Natural killer cell (primary cell): Measurements from ENCODE around the gene PTPRN2. TPM values are rescaled to one million over a fixed set of nuclear protein-coding genes. Genes with fewer than 3 reads are reported as not detected.
"Not testable (repeated sequence)": the region's sequence is repeated elsewhere in the genome, so short reads cannot be mapped to it uniquely, and the experiment has no call there.

ENCODE experiments used
- ATAC-seq, 3 donors: fragments of 150-1000 bp in 2 of 3; fragments of 200-7000 bp in 1 of 3; cut with Tn5 transposase; 1 replicate in 1 of 3; 2 replicates in 2 of 3; pipeline ENCODE4 v1.10.0; 2021; ENCODE audit warnings: mild to moderate bottlenecking in 2 of 3, moderate library complexity in 2 of 3
- DNase-seq, 2 donors: peaks; one replicate each; pipeline versions ENCODE4 v3.0.0 to v3.0.0-alpha.2; 2013 to 2021; ENCODE audit warnings: mixed read lengths in 1 of 2
- H3K27ac ChIP-seq: one replicate; pipeline ENCODE4 v1.5.1; 2013; ENCODE audit warnings: mild to moderate bottlenecking, low read length
- H3K27me3 ChIP-seq: one replicate; pipeline ENCODE4 v1.6.1; 2013; ENCODE audit warnings: low read length; ENCODE audit not compliant: control insufficient read depth, insufficient read depth
- H3K36me3 ChIP-seq: one replicate; pipeline ENCODE4 v1.6.1; 2013; ENCODE audit warnings: low read length; ENCODE audit not compliant: control insufficient read depth, insufficient read depth
- H3K4me1 ChIP-seq: one replicate; pipeline ENCODE4 v1.6.1; 2013; ENCODE audit warnings: low read length; ENCODE audit not compliant: control insufficient read depth, insufficient read depth
- H3K4me3 ChIP-seq: one replicate; pipeline ENCODE4 v1.5.1; 2013; ENCODE audit warnings: low read length
- H3K9me3 ChIP-seq: one replicate; pipeline ENCODE4 v1.6.1; 2013; ENCODE audit warnings: low read length; ENCODE audit not compliant: control insufficient read depth, insufficient read depth
- H3K27ac Mint-ChIP-seq, 2 donors: one replicate each; pipeline ENCODE4 v1.8.0; 2022; ENCODE audit warnings: mild to moderate bottlenecking in 2 of 2, mixed read lengths in 2 of 2, moderate library complexity in 1 of 2
- H3K27me3 Mint-ChIP-seq, 2 donors: one replicate each; pipeline ENCODE4 v1.8.0; 2022; ENCODE audit warnings: low read depth in 2 of 2, mixed read lengths in 2 of 2
- H3K36me3 Mint-ChIP-seq: one replicate; pipeline ENCODE4 v1.8.0; 2022; ENCODE audit warnings: mixed read lengths
- H3K4me1 Mint-ChIP-seq, 2 donors: one replicate each; pipeline ENCODE4 v1.8.0; 2022; ENCODE audit warnings: mixed read lengths in 2 of 2
- H3K4me3 Mint-ChIP-seq: one replicate; pipeline ENCODE4 v1.8.0; 2022; ENCODE audit warnings: mild to moderate bottlenecking, moderate library complexity, mixed read lengths
- H3K9me3 Mint-ChIP-seq, 2 donors: one replicate each; pipeline ENCODE4 v1.8.0; 2022; ENCODE audit warnings: mixed read lengths in 2 of 2
- WGBS: methylation state at CpG from one replicate; pipeline ENCODE4 v1.1.7; 2013; ENCODE audit warnings: missing lambda C conversion rate; ENCODE audit not compliant: insufficient coverage; 5-methylcytosine and 5-hydroxymethylcytosine counted together
- intact Hi-C: fragments of 100-400 bp; cut with micrococcal nuclease; formaldehyde crosslinking; loops from one replicate; pipeline ENCODE4 v1.14.2; 2022
- total RNA-seq, 4 donors: library from RNA; stranded (reverse); fragments of 120-200 nt in 1 of 4; gene quantifications; one replicate each; pipeline versions ENCODE4 v1.2.3 to v1.2.4, GENCODE V29; 2013 to 2022
- TF ChIP-seq, protein P1 (sequence below): fragments of 200-600 bp; IDR thresholded peaks from one replicate; pipeline ENCODE4 v1.8.0; 2022; ENCODE audit warnings: antibody characterized with exemption

PTPRN2 gene
- total RNA-seq, 3 donors from 2014 or later (not counting 1 experiment from before 2014, with no cell fraction given): 1.3 to 2.5 (median 1.9) TPM

DNA sequence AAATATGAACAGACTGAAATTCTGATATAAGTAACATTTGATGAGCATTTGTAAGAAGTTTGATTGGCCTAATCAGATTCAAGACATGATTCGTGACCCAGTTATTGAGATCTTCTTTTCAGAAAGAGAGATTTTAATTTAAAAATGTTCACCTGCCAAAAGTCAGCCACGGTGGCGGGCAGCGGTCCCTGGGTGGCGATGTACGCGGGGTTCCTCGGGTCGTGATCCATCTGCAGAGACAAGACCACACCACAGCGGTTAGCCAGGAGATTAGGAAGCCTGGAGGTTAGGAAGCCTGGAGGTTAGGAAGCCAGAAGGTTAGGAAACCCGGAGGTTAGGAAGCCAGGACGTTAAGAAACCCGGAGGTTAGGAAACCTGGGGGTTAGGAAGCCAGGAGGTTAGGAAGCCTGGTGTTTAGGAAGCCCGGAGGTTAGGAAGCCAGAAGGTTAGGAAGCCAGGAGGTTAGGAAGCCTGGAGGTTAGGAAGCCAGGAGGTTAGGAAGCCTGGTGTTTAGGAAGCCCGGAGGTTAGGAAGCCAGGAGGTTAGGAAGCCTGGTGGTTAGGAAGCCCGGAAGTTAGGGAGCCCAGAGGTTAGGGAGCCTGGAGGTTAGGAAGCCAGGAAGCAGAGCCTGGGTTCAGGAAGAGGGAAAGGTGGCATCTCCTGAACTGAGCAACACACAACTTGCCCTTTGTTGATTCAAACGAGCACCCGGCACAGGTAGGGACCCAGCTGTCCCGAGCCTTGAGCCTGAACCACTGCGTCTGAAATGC, 992.4 kb downstream of the PTPRN2 start:
- intact Hi-C loops: no loop called here
- Histone ChIP-seq H3K9me3 (peaks cover 18% of the 10 kb centered on the region), H3K36me3 (no peaks in the 10 kb centered on the region), H3K27me3 (no peaks in the 10 kb centered on the region), H3K4me3 (no peak overlapping the region), H3K4me1 (peaks cover 23% of the 10 kb centered on the region), H3K27ac (no peak overlapping the region)
- no peak overlapping the region for H3K4me3 Mint-ChIP-seq
- DNase-seq (no peak), ATAC-seq (no peak)
- peaks cover 6 to 16% of the 10 kb centered on the region in 2 donors for H3K4me1 Mint-ChIP-seq
- TF ChIP-seq, protein P1, sequence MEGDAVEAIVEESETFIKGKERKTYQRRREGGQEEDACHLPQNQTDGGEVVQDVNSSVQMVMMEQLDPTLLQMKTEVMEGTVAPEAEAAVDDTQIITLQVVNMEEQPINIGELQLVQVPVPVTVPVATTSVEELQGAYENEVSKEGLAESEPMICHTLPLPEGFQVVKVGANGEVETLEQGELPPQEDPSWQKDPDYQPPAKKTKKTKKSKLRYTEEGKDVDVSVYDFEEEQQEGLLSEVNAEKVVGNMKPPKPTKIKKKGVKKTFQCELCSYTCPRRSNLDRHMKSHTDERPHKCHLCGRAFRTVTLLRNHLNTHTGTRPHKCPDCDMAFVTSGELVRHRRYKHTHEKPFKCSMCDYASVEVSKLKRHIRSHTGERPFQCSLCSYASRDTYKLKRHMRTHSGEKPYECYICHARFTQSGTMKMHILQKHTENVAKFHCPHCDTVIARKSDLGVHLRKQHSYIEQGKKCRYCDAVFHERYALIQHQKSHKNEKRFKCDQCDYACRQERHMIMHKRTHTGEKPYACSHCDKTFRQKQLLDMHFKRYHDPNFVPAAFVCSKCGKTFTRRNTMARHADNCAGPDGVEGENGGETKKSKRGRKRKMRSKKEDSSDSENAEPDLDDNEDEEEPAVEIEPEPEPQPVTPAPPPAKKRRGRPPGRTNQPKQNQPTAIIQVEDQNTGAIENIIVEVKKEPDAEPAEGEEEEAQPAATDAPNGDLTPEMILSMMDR: no peak
- H3K27me3 Mint-ChIP-seq: peaks cover 0 to 3% of the 10 kb centered on the region in 2 donors
- no peak overlapping the region for H3K27ac Mint-ChIP-seq
- WGBS: 84% methylated on average over 20 of the region's 20 CpGs
- no peaks in the 10 kb centered on the region for H3K9me3 Mint-ChIP-seq
- H3K36me3 Mint-ChIP-seq: no peaks in the 10 kb centered on the region

GRCh38 chr7:157594306-157594705, 993.3 kb downstream of the PTPRN2 start:
- Histone ChIP-seq H3K9me3 (peaks cover 18% of the 10 kb centered on the region), H3K36me3 (no peaks in the 10 kb centered on the region), H3K4me1 (peaks cover 23% of the 10 kb centered on the region), H3K27me3 (no peaks in the 10 kb centered on the region), H3K27ac (no peak overlapping the region), H3K4me3 (no peak overlapping the region)
- ATAC-seq (no peak), DNase-seq (no peak)
- WGBS: 77% methylated on average over 26 of the region's 26 CpGs
- Mint-ChIP-seq H3K27me3 (peaks cover under 1 to 1% of the 10 kb centered on the region in 2 donors), H3K36me3 (no peaks in the 10 kb centered on the region), H3K4me1 (peaks cover 6 to 16% of the 10 kb centered on the region in 2 donors), H3K27ac (no peak overlapping the region), H3K4me3 (no peak overlapping the region), H3K9me3 (no peaks in the 10 kb centered on the region)
- intact Hi-C loops: no loop called here
- TF ChIP-seq, protein P1: no peak

GRCh38 chr7:157593541-157593940, 994.1 kb downstream of the PTPRN2 start:
- peaks cover 18% of the 10 kb centered on the region for H3K9me3 ChIP-seq
- H3K36me3 Mint-ChIP-seq: no peaks in the 10 kb centered on the region
- no peak for DNase-seq
- ATAC-seq: no peak
- whole genome bisulfite sequencing: 95% methylated on average over 14 of the region's 14 CpGs
- H3K27me3 Mint-ChIP-seq: peaks cover 8 to 9% of the 10 kb centered on the region in 2 donors
- H3K4me1 Mint-ChIP-seq: peaks cover 6 to 16% of the 10 kb centered on the region in 2 donors
- no peaks in the 10 kb centered on the region for H3K36me3 ChIP-seq
- H3K4me1 ChIP-seq: peaks cover 23% of the 10 kb centered on the region
- peaks cover 2% of the 10 kb centered on the region for H3K27me3 ChIP-seq
- no peak overlapping the region for H3K4me3 Mint-ChIP-seq
- TF ChIP-seq, protein P1: no peak
- peak overlapping the region; percentile 87 to 89 for H3K27ac Mint-ChIP-seq
- no peaks in the 10 kb centered on the region for H3K9me3 Mint-ChIP-seq
- intact Hi-C loops: no loop called here
- no peak overlapping the region for H3K4me3 ChIP-seq
- H3K27ac ChIP-seq: no peak overlapping the region

DNA sequence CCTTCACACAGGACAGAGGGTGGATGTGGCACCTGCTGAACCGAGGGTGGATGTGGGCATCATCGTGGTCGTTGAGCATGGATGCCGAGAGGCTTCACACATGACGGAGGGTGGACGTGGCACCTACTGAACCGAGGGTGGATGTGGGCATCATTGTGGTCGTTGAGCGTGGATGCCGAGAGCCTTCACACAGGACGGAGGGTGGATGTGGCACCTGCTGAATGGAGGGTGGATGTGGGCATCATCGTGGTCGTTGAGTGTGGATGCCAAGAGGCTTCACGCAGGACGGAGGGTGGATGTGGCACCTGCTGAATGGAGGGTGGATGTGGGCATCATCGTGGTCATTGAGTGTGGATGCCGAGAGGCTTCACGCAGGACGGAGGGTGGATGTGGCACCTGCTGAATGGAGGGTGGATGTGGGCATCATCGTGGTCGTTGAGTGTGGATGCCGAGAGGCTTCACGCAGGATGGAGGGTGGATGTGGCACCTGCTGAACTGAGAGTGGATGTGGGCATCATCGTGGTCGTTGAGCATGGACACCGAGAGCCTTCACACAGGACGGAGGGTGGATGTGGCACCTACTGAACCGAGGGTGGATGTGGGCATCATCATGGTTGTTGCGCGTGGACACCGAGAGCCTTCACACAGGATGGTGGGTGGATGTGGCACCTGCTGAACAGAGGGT, 994.8 kb downstream of the PTPRN2 start:
- intact Hi-C loops, ATAC-seq, H3K36me3 ChIP-seq, DNase-seq, H3K27me3 ChIP-seq, H3K9me3 Mint-ChIP-seq, H3K36me3 Mint-ChIP-seq, H3K4me3 ChIP-seq: not testable (repeated sequence)
- 52% methylated on average over 31 of the region's 31 CpGs for WGBS
- Mint-ChIP-seq H3K27ac (peak overlapping the region; percentile 87 to 89), H3K4me3 (peak overlapping the region; percentile 25), H3K4me1 (peaks cover 6 to 16% of the 10 kb centered on the region in 2 donors), H3K27me3 (peaks cover 9 to 10% of the 10 kb centered on the region in 2 donors)
- H3K27ac ChIP-seq: peak overlapping the region; percentile 66
- peaks cover 18% of the 10 kb centered on the region for H3K9me3 ChIP-seq
- peaks cover 23% of the 10 kb centered on the region for H3K4me1 ChIP-seq
